Esophagus muscularis mucosa (tissue), 4 donors: ENCODE results near the gene PRKCH. TPM values are rescaled to one million over a fixed set of nuclear protein-coding genes. Genes with fewer than 3 reads are reported as not detected.
"Not testable (repeated sequence)": the region's sequence is repeated elsewhere in the genome, so short reads cannot be mapped to it uniquely, and the experiment has no call there.

Experiments
- DNase-seq: peaks from one replicate; pipeline ENCODE4 v3.0.0-alpha.2; 2017; ENCODE audit errors: extremely low spot score
- H3K27ac ChIP-seq, 4 donors: fragments of 200-600 bp; sonication (generic); replicated peaks in 1 of 4; 1 replicate in 3 of 4; 2 replicates in 1 of 4; pipeline ENCODE4 v1.5.1; 2016 to 2019; ENCODE audit warnings: mild to moderate bottlenecking in 1 of 4
- H3K27me3 ChIP-seq, 4 donors: fragments of 200-600 bp; sonication (generic); one replicate each; pipeline versions ENCODE4 v1.5.1 to v1.6.0; 2016 to 2019
- H3K36me3 ChIP-seq, 4 donors: fragments of 200-600 bp; sonication (generic); one replicate each; pipeline ENCODE4 v1.5.1; 2016 to 2019
- H3K4me1 ChIP-seq, 4 donors: fragments of 200-600 bp; sonication (generic); one replicate each; pipeline ENCODE4 v1.5.1; 2016 to 2019
- H3K4me3 ChIP-seq, 4 donors: fragments of 200-600 bp; sonication (generic); 1 replicate in 2 of 4; 2 replicates in 2 of 4; pipeline ENCODE4 v1.5.1; 2016 to 2019; ENCODE audit warnings: mild to moderate bottlenecking in 4 of 4, moderate library complexity in 1 of 4
- H3K9me3 ChIP-seq, 4 donors: fragments of 200-600 bp; sonication (generic); 1 replicate in 3 of 4; 2 replicates in 1 of 4; pipeline ENCODE4 v1.5.1; 2016 to 2019
- EP300 ChIP-seq: sonication (generic); formaldehyde crosslinking; IDR thresholded peaks from one replicate; pipeline ENCODE4 v1.6.1; 2017; ENCODE audit warnings: antibody characterized with exemption
- POLR2A ChIP-seq: fragments of 450-650 bp; IDR thresholded peaks from one replicate; pipeline ENCODE4 v1.6.1; 2017; ENCODE audit warnings: antibody characterized with exemption, moderate library complexity, mild to moderate bottlenecking, low read depth
- POLR2AphosphoS5 ChIP-seq, 2 donors: sonication (generic); formaldehyde crosslinking; IDR thresholded peaks; one replicate each; pipeline ENCODE4 v1.6.1; 2017; ENCODE audit warnings: antibody characterized with exemption in 2 of 2
- WGBS: methylation state at CpG from one replicate; pipeline ENCODE4 v1.1.5; 2018; 5-methylcytosine and 5-hydroxymethylcytosine counted together
- intact Hi-C: fragments of 100-400 bp; cut with DNase I; formaldehyde crosslinking; loops from one replicate; pipeline ENCODE4 v1.15.1; 2023
- total RNA-seq, 4 donors: library from RNA; depleted of rRNA; stranded (reverse); fragments of >200 nt; gene quantifications; one replicate each; pipeline versions ENCODE4 v1.1.0 to v1.2.1, GENCODE V29; 2016
- TF ChIP-seq, protein P1 (sequence below), 3 experiments: fragments of 200-600 bp in 2 of 3; fragments of 450-650 bp in 1 of 3; sonication (generic) in 2 of 3; IDR thresholded peaks; one replicate each; pipeline ENCODE4 v1.5.1; 2017 to 2019; ENCODE audit warnings: antibody characterized with exemption in 3 of 3, mild to moderate bottlenecking in 2 of 3, moderate library complexity in 1 of 3

Gene PRKCH
- total RNA-seq, 4 donors from 2014 or later, result 13.3 to 67.6 (median 32.2) TPM

DNA sequence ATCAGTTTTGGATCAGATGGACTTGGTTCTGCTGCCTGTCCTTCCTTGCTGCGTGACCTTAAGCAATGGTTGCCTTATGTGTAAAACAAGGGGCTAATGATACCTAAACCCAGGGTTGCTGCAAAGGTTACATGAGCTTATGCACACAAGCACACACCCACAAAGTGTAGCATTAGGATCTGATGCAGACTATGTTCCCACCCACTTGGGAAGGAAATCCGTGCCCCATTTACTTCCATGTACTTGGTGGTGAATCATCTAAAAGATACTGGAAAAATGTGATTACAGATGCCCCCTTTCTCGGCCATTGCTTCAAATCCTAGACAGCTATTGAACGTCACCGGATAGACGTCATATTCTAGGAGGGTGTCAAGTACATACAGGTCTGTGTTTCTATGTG is 87.1 kb downstream of the PRKCH start:
- peak; percentile 45 for DNase-seq
- Histone ChIP-seq H3K4me1 (peaks cover 0 to 19% (median under 1%) of the 10 kb centered on the region in 4 donors), H3K27ac (no peak overlapping the region), H3K27me3 (no peaks in the 10 kb centered on the region), H3K36me3 (no peaks in the 10 kb centered on the region), H3K9me3 (no peaks in the 10 kb centered on the region), H3K4me3 (no peak overlapping the region)
- WGBS, result 92% methylated on average over 6 of the region's 6 CpGs
- intact Hi-C loops, result no loop called here
- TF ChIP-seq EP300 (no peak), POLR2A (no peak), POLR2AphosphoS5 (IDR thresholded peaks at IDR 0.05) (no peak)
- TF ChIP-seq, protein P1, sequence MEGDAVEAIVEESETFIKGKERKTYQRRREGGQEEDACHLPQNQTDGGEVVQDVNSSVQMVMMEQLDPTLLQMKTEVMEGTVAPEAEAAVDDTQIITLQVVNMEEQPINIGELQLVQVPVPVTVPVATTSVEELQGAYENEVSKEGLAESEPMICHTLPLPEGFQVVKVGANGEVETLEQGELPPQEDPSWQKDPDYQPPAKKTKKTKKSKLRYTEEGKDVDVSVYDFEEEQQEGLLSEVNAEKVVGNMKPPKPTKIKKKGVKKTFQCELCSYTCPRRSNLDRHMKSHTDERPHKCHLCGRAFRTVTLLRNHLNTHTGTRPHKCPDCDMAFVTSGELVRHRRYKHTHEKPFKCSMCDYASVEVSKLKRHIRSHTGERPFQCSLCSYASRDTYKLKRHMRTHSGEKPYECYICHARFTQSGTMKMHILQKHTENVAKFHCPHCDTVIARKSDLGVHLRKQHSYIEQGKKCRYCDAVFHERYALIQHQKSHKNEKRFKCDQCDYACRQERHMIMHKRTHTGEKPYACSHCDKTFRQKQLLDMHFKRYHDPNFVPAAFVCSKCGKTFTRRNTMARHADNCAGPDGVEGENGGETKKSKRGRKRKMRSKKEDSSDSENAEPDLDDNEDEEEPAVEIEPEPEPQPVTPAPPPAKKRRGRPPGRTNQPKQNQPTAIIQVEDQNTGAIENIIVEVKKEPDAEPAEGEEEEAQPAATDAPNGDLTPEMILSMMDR (IDR thresholded peaks at IDR 0.05), result no peak

DNA sequence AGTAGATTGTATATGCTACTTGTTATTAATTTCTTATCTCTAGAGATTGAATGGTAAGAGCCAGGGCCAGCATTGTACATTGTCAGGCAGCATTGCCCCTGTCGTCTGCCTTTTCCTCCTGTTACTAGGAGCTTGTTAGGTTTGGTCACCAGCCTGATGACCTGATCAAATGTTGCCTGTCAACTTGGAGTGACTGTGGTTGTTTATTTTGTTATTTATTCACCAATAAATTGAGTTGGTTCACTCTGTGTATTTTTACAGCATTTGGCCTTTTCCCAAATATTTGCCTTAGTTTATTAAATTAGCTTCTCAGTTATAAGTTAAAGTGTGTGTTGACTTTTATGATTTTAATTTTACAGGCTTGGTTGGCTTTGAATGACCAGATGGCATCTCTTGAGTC is 88.4 kb downstream of the PRKCH start:
- WGBS, result 81% methylated on average over 1 of the region's 1 CpG
- TF ChIP-seq, protein P1 (IDR thresholded peaks at IDR 0.05), result no peak
- no peak for TF ChIP-seq POLR2AphosphoS5 (IDR thresholded peaks at IDR 0.05)
- TF ChIP-seq POLR2A, result no peak
- TF ChIP-seq EP300, result no peak
- intact Hi-C loops, result no loop called here

DNA sequence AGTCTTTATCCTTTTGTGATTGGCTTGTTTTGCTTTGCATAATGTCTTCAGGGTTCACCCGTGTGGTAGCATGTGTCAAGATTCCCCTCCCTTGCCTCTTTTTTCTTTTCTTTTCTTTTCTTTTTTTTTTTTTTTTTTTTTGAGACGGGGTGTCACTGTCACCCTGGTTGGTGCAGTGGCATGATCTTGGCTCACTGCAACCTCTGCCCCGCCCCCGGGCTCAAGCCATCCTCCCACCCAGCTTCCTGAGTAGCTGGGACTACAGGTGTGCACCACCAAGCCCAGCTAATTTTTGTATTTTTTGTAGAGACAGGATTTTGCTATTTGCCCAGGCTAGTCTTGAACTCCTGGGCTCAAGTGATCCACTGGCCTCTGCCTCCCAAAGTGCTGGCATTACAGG is 94.6 kb downstream of the PRKCH start:
- intact Hi-C loops, result not testable (repeated sequence)
- WGBS, result 89% methylated on average over 4 of the region's 4 CpGs

More for the DNA sequence above, 88.4 kb downstream of the PRKCH start:
- Histone ChIP-seq H3K9me3 (no peaks in the 10 kb centered on the region), H3K4me1 (peaks cover 0 to 13% (median 0%) of the 10 kb centered on the region in 4 donors), H3K27me3 (no peaks in the 10 kb centered on the region), H3K27ac (no peak overlapping the region), H3K36me3 (no peaks in the 10 kb centered on the region), H3K4me3 (no peak overlapping the region)
- DNase-seq, result peak; percentile 14

DNA sequence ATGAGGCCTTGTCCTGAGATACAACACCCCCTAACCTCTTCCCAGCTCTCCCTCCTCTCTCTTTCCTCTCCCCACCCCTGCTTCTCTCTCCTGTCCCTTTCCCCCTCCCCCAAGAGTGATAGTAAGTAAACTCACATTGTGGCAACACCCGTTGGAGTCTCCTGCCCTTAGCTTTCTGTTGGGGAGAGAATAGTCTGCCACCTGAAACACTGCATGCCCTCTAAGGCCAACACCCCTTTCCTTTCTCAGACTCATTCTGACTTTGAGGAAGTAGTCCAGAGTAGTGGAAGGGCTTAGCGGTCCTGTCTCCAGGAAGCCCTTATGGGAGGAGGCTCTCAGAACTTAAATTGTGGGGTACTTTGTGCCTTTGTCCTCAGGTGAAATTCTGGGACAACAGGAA is 95.2 kb downstream of the PRKCH start:
- Histone ChIP-seq H3K9me3 (no peaks in the 10 kb centered on the region), H3K27me3 (no peaks in the 10 kb centered on the region), H3K27ac (no peak overlapping the region), H3K4me1 (peaks cover 0 to 29% (median 11%) of the 10 kb centered on the region in 4 donors), H3K36me3 (no peaks in the 10 kb centered on the region), H3K4me3 (no peak overlapping the region)
- TF ChIP-seq EP300 (no peak), POLR2A (no peak), POLR2AphosphoS5 (IDR thresholded peaks at IDR 0.05) (no peak)
- TF ChIP-seq, protein P1 (IDR thresholded peaks at IDR 0.05), result no peak
- intact Hi-C loops, result no loop called here
- 69% methylated on average over 2 of the region's 2 CpGs for WGBS
- peak; percentile 57 for DNase-seq

More for the DNA sequence above, 94.6 kb downstream of the PRKCH start:
- peak; percentile 45 for DNase-seq
- H3K36me3 ChIP-seq, H3K27ac ChIP-seq, H3K27me3 ChIP-seq, H3K4me3 ChIP-seq, H3K9me3 ChIP-seq: not testable (repeated sequence)
- peaks cover 0 to 29% (median 11%) of the 10 kb centered on the region in 4 donors for H3K4me1 ChIP-seq

DNA sequence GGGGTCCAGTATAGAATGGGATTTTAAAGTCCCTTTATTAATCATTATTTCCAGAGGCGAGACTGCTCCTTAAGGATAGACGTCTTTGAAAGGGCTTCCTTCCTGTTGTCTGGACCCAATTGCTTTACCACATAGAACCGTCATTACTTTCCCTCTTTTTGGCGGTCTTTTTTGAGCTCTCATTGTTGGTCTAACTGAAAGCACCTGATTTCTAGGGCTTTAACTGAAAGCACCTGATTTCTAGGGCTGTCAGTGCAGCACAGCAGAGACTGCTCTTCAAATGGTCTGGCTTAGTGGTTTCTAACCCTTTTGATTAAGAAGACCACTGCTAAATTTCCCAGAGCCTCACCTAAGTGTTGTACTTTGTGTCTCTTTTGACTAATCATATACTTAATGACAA is 95.8 kb downstream of the PRKCH start:
- intact Hi-C loops, result no loop called here
- TF ChIP-seq, protein P1 (IDR thresholded peaks at IDR 0.05), result no peak
- no peak for TF ChIP-seq POLR2A
- TF ChIP-seq POLR2AphosphoS5 (IDR thresholded peaks at IDR 0.05), result no peak
- TF ChIP-seq EP300, result no peak
- WGBS, result 63% methylated on average over 4 of the region's 4 CpGs
- no peaks in the 10 kb centered on the region for H3K9me3 ChIP-seq
- peak; percentile 8 for DNase-seq
- no peak overlapping the region for H3K27ac ChIP-seq
- peaks cover 0 to 29% (median 11%) of the 10 kb centered on the region in 4 donors for H3K4me1 ChIP-seq
- no peaks in the 10 kb centered on the region for H3K27me3 ChIP-seq
- H3K36me3 ChIP-seq, result no peaks in the 10 kb centered on the region
- no peak overlapping the region for H3K4me3 ChIP-seq
